Activated naive CD8-positive, alpha-beta T cell treated with anti-CD3 and anti-CD28 coated beads, Interleukin-2, amount 10 ng/mL, durations not matched to agents 7 days and 5 days (primary cell): ENCODE measurements around the gene SEMG2. TPM values are rescaled to one million over a fixed set of nuclear protein-coding genes. Genes with fewer than 3 reads are reported as not detected.

ENCODE experiments used
- ATAC-seq: fragments of 150-1000 bp; cut with Tn5 transposase; one replicate; pipeline ENCODE4 v1.10.0; 2021; ENCODE audit warnings: low read depth, moderate library complexity
- POLR2A ChIA-PET: fragments of 350-600 bp; sonication (Branson Sonifier 250); formaldehyde crosslinking; loops from one replicate; lab custom pipeline; 2021; ENCODE audit warnings: antibody characterized with exemption; lab: Charles Lee
- DNase-seq: peaks from one replicate; pipeline ENCODE4 v3.0.0; 2021
- H3K27ac Mint-ChIP-seq: one replicate; pipeline ENCODE4 v1.8.0; 2022; ENCODE audit warnings: mild to moderate bottlenecking, mixed read lengths
- H3K27me3 Mint-ChIP-seq: one replicate; pipeline ENCODE4 v1.8.0; 2022; ENCODE audit warnings: mild to moderate bottlenecking, moderate library complexity, mixed read lengths
- H3K36me3 Mint-ChIP-seq: one replicate; pipeline ENCODE4 v1.8.0; 2021; ENCODE audit warnings: mild to moderate bottlenecking, mixed read lengths
- H3K4me1 Mint-ChIP-seq: one replicate; pipeline ENCODE4 v1.8.0; 2021; ENCODE audit warnings: mixed read lengths
- H3K4me3 Mint-ChIP-seq: one replicate; pipeline ENCODE4 v1.8.0; 2022; ENCODE audit warnings: mild to moderate bottlenecking, moderate library complexity, mixed read lengths
- H3K9me3 Mint-ChIP-seq: one replicate; pipeline ENCODE4 v1.8.0; 2021; ENCODE audit warnings: mixed read lengths
- total RNA-seq, 2 experiments: library from RNA; stranded (reverse); gene quantifications; one replicate each; pipeline ENCODE4 v1.2.3, GENCODE V29; 2021

The SEMG2 gene
- total RNA-seq, 2 experiments from 2014 or later, result not detected

- Mint-ChIP-seq H3K27ac (no peak overlapping the region), H3K4me3 (no peak overlapping the region), H3K36me3 (no peaks in the 10 kb centered on the region), H3K4me1 (no peaks in the 10 kb centered on the region), H3K27me3 (peaks cover 43% of the 10 kb centered on the region), H3K9me3 (no peaks in the 10 kb centered on the region)
- DNase-seq, result no peak
- no peak for ATAC-seq
- POLR2A ChIA-PET, result no interaction called here
Observed at GRCh38 chr20:45251884-45252560, 30.8 kb downstream of the SEMG2 start.

- no peaks in the 10 kb centered on the region for H3K9me3 Mint-ChIP-seq
- H3K4me1 Mint-ChIP-seq, result no peaks in the 10 kb centered on the region
- DNase-seq (no peak), ATAC-seq (no peak)
- POLR2A ChIA-PET, result no interaction called here
- H3K4me3 Mint-ChIP-seq, result no peak overlapping the region
- H3K36me3 Mint-ChIP-seq, result no peaks in the 10 kb centered on the region
- peaks cover 34% of the 10 kb centered on the region for H3K27me3 Mint-ChIP-seq
- no peak overlapping the region for H3K27ac Mint-ChIP-seq
Observed at GRCh38 chr20:45253261-45253660, 32.1 kb downstream of the SEMG2 start.

- DNase-seq (no peak), ATAC-seq (no peak)
- no peaks in the 10 kb centered on the region for H3K36me3 Mint-ChIP-seq
- no peaks in the 10 kb centered on the region for H3K4me1 Mint-ChIP-seq
- no peak within 1 kb of the TSS for H3K4me3 Mint-ChIP-seq
- H3K27me3 Mint-ChIP-seq, result peaks cover 29% of the 10 kb centered on the region
- POLR2A ChIA-PET, result no interaction called here
- no peak within 1 kb of the TSS for H3K27ac Mint-ChIP-seq
- H3K9me3 Mint-ChIP-seq, result no peaks in the 10 kb centered on the region
Observed at GRCh38 chr20:45254383-45255262, 33.5 kb downstream of the SEMG2 start, which contains the start of gene SLPI. Gene SLPI (minus strand): TSS chr20:45254564. CDS start chr20:45254543, 21 bp downstream.

- no peak overlapping the region for H3K27ac Mint-ChIP-seq
- ATAC-seq, result no peak
- DNase-seq, result no peak
- H3K27me3 Mint-ChIP-seq, result peaks cover 9% of the 10 kb centered on the region
- no peaks in the 10 kb centered on the region for H3K4me1 Mint-ChIP-seq
- POLR2A ChIA-PET, result no interaction called here
- H3K36me3 Mint-ChIP-seq, result no peaks in the 10 kb centered on the region
- H3K9me3 Mint-ChIP-seq, result no peaks in the 10 kb centered on the region
- H3K4me3 Mint-ChIP-seq, result no peak overlapping the region
Observed at GRCh38 chr20:45257161-45257560, 36.0 kb downstream of the SEMG2 start.

GRCh38 chr20:45257711-45258110 is 36.5 kb downstream of the SEMG2 start:
- DNase-seq (no peak), ATAC-seq (no peak)
- H3K27ac Mint-ChIP-seq, result no peak overlapping the region
- no peaks in the 10 kb centered on the region for H3K36me3 Mint-ChIP-seq
- no peak overlapping the region for H3K4me3 Mint-ChIP-seq
- no peaks in the 10 kb centered on the region for H3K4me1 Mint-ChIP-seq
- POLR2A ChIA-PET, result no interaction called here
- no peaks in the 10 kb centered on the region for H3K9me3 Mint-ChIP-seq
- peaks cover 13% of the 10 kb centered on the region for H3K27me3 Mint-ChIP-seq

- peaks cover 15% of the 10 kb centered on the region for H3K27me3 Mint-ChIP-seq
- ATAC-seq (no peak), DNase-seq (no peak)
- H3K36me3 Mint-ChIP-seq, result no peaks in the 10 kb centered on the region
- H3K4me1 Mint-ChIP-seq, result no peaks in the 10 kb centered on the region
- POLR2A ChIA-PET, result no interaction called here
- H3K9me3 Mint-ChIP-seq, result no peaks in the 10 kb centered on the region
- H3K4me3 Mint-ChIP-seq, result no peak overlapping the region
- H3K27ac Mint-ChIP-seq, result no peak overlapping the region
Observed at GRCh38 chr20:45258259-45258658, 37.1 kb downstream of the SEMG2 start.

GRCh38 chr20:45258664-45259063 is 37.5 kb downstream of the SEMG2 start:
- H3K9me3 Mint-ChIP-seq, result no peaks in the 10 kb centered on the region
- H3K27me3 Mint-ChIP-seq, result peaks cover 15% of the 10 kb centered on the region
- no peak for ATAC-seq
- no peak for DNase-seq
- H3K27ac Mint-ChIP-seq, result no peak overlapping the region
- H3K4me1 Mint-ChIP-seq, result no peaks in the 10 kb centered on the region
- POLR2A ChIA-PET, result no interaction called here
- no peaks in the 10 kb centered on the region for H3K36me3 Mint-ChIP-seq
- H3K4me3 Mint-ChIP-seq, result no peak overlapping the region

- H3K9me3 Mint-ChIP-seq, result no peaks in the 10 kb centered on the region
- peaks cover 41% of the 10 kb centered on the region for H3K27me3 Mint-ChIP-seq
- POLR2A ChIA-PET, result no interaction called here
- H3K4me1 Mint-ChIP-seq, result no peaks in the 10 kb centered on the region
- H3K36me3 Mint-ChIP-seq, result no peaks in the 10 kb centered on the region
- no peak overlapping the region for H3K4me3 Mint-ChIP-seq
- H3K27ac Mint-ChIP-seq, result no peak overlapping the region
- DNase-seq (no peak), ATAC-seq (no peak)
Observed at GRCh38 chr20:45263556-45264266, 42.5 kb downstream of the SEMG2 start.

GRCh38 chr20:45266977-45267376 is 45.8 kb downstream of the SEMG2 start:
- no peak for ATAC-seq
- no peaks in the 10 kb centered on the region for H3K36me3 Mint-ChIP-seq
- no peaks in the 10 kb centered on the region for H3K4me1 Mint-ChIP-seq
- H3K27ac Mint-ChIP-seq, result no peak overlapping the region
- no peaks in the 10 kb centered on the region for H3K9me3 Mint-ChIP-seq
- no peak overlapping the region for H3K4me3 Mint-ChIP-seq
- peaks cover 45% of the 10 kb centered on the region for H3K27me3 Mint-ChIP-seq
- POLR2A ChIA-PET, result no interaction called here
- no peak for DNase-seq

- Mint-ChIP-seq H3K4me1 (no peaks in the 10 kb centered on the region), H3K36me3 (no peaks in the 10 kb centered on the region), H3K27ac (no peak overlapping the region), H3K9me3 (no peaks in the 10 kb centered on the region), H3K4me3 (no peak overlapping the region), H3K27me3 (peaks cover 51% of the 10 kb centered on the region)
- POLR2A ChIA-PET, result no interaction called here
- DNase-seq (no peak), ATAC-seq (no peak)
Observed at GRCh38 chr20:45268531-45268930, 47.4 kb downstream of the SEMG2 start.

- no peak for DNase-seq
- no peaks in the 10 kb centered on the region for H3K9me3 Mint-ChIP-seq
- peaks cover 55% of the 10 kb centered on the region for H3K27me3 Mint-ChIP-seq
- no peak overlapping the region for H3K4me3 Mint-ChIP-seq
- no peaks in the 10 kb centered on the region for H3K36me3 Mint-ChIP-seq
- POLR2A ChIA-PET, result no interaction called here
- H3K27ac Mint-ChIP-seq, result no peak overlapping the region
- ATAC-seq, result no peak
- H3K4me1 Mint-ChIP-seq, result no peaks in the 10 kb centered on the region
Observed at GRCh38 chr20:45269056-45269455, 47.9 kb downstream of the SEMG2 start.

- Mint-ChIP-seq H3K9me3 (no peaks in the 10 kb centered on the region), H3K36me3 (no peaks in the 10 kb centered on the region), H3K4me3 (no peak overlapping the region), H3K27ac (no peak overlapping the region), H3K4me1 (no peaks in the 10 kb centered on the region), H3K27me3 (peaks cover 55% of the 10 kb centered on the region)
- ATAC-seq, result no peak
- POLR2A ChIA-PET, result no interaction called here
- DNase-seq, result no peak
Observed at GRCh38 chr20:45269754-45270270, 48.6 kb downstream of the SEMG2 start.
